ENCODE data around the gene PAPPA2. TPM values are rescaled to one million over a fixed set of nuclear protein-coding genes. Genes with fewer than 3 reads are reported as not detected.

Gene PAPPA2
- total RNA-seq, 2 experiments from 2014 or later, result 0.19 TPM; not detected in 1

GRCh38 chr1:176720838-176721237 lies 257.9 kb downstream of the PAPPA2 start:
- ChIA-PET POLR2A (no interaction called here), CTCF (ENCODE audit: unreplicated experiment) (no interaction called here)
- H3K4me3 ChIP-seq (ENCODE audit: low read depth, low read length, poor library complexity, severe bottlenecking), result no peak overlapping the region
- H3K79me2 ChIP-seq (ENCODE audit: insufficient read depth, low read depth, low read length), result no peaks in the 10 kb centered on the region
- no peak overlapping the region for H2AFZ ChIP-seq (ENCODE audit: low read length)
- no peak for DNase-seq (ENCODE audit: low spot score)
- BruUV-seq (replicated peaks), result no TSS peak
- H4K20me1 ChIP-seq (ENCODE audit: insufficient read depth, low read length), result no peaks in the 10 kb centered on the region
- no peaks in the 10 kb centered on the region for H3K4me1 ChIP-seq (ENCODE audit: insufficient read depth, low read length, poor library complexity, severe bottlenecking)
- no peaks in the 10 kb centered on the region for H3K36me3 ChIP-seq (ENCODE audit: insufficient read depth, low read length)
- H3K9me2 ChIP-seq (ENCODE audit: insufficient read depth, low read length), result no peaks in the 10 kb centered on the region
- H3K9me3 ChIP-seq (ENCODE audit: low read length), result no peaks in the 10 kb centered on the region
- no peak overlapping the region for H3K4me2 ChIP-seq (ENCODE audit: low read length)
- no peak for TF ChIP-seq EZH2phosphoT487 (IDR thresholded peaks at IDR 0.05; ENCODE audit: borderline replicate concordance, low read depth, low read length)
- no peak for TF ChIP-seq CTCF (conservative IDR thresholded peaks at IDR 0.05; ENCODE audit: low read length)
- no peak overlapping the region for H3K27ac ChIP-seq (ENCODE audit: low read depth, low read length, poor library complexity, severe bottlenecking)
- intact Hi-C loops (cut with micrococcal nuclease; ENCODE audit: unreplicated experiment), result no loop called here

- no peak overlapping the region for H2AFZ ChIP-seq (ENCODE audit: low read length)
- POLR2A ChIA-PET, result interaction anchor here (0.7 kb wide), 1 partner anchor 1149 kb away, joined by 3 read pairs; no protein-coding TSS in a partner anchor
- no peak for TF ChIP-seq EZH2phosphoT487 (IDR thresholded peaks at IDR 0.05; ENCODE audit: borderline replicate concordance, low read depth, low read length)
- no peak for TF ChIP-seq CTCF (conservative IDR thresholded peaks at IDR 0.05; ENCODE audit: low read length)
- CTCF ChIA-PET (ENCODE audit: unreplicated experiment), result no interaction called here
- H3K4me1 ChIP-seq (ENCODE audit: insufficient read depth, low read length, poor library complexity, severe bottlenecking), result no peaks in the 10 kb centered on the region
- no peak overlapping the region for H3K27ac ChIP-seq (ENCODE audit: low read depth, low read length, poor library complexity, severe bottlenecking)
- BruUV-seq (replicated peaks), result no TSS peak
- intact Hi-C loops (cut with micrococcal nuclease; ENCODE audit: unreplicated experiment), result no loop called here
- H3K4me3 ChIP-seq (ENCODE audit: low read depth, low read length, poor library complexity, severe bottlenecking), result no peak overlapping the region
- no peaks in the 10 kb centered on the region for H3K79me2 ChIP-seq (ENCODE audit: insufficient read depth, low read depth, low read length)
- no peak for DNase-seq (ENCODE audit: low spot score)
- H3K9me3 ChIP-seq (ENCODE audit: low read length), result no peaks in the 10 kb centered on the region
- no peaks in the 10 kb centered on the region for H3K36me3 ChIP-seq (ENCODE audit: insufficient read depth, low read length)
- no peak overlapping the region for H3K4me2 ChIP-seq (ENCODE audit: low read length)
- no peaks in the 10 kb centered on the region for H3K9me2 ChIP-seq (ENCODE audit: insufficient read depth, low read length)
- no peaks in the 10 kb centered on the region for H4K20me1 ChIP-seq (ENCODE audit: insufficient read depth, low read length)
These were observed 270.7 kb downstream of the PAPPA2 start for GRCh38 chr1:176733661-176734060.

GRCh38 chr1:176735201-176735600 lies 272.2 kb downstream of the PAPPA2 start:
- no peaks in the 10 kb centered on the region for H3K4me1 ChIP-seq (ENCODE audit: insufficient read depth, low read length, poor library complexity, severe bottlenecking)
- TF ChIP-seq EZH2phosphoT487 (IDR thresholded peaks at IDR 0.05; ENCODE audit: borderline replicate concordance, low read depth, low read length) (no peak), CTCF (conservative IDR thresholded peaks at IDR 0.05; ENCODE audit: low read length) (no peak)
- POLR2A ChIA-PET, result interaction anchor here (1.5 kb wide), 1 partner anchor 21 kb away, joined by 3 read pairs; no protein-coding TSS in a partner anchor
- H3K36me3 ChIP-seq (ENCODE audit: insufficient read depth, low read length), result no peaks in the 10 kb centered on the region
- no peak overlapping the region for H2AFZ ChIP-seq (ENCODE audit: low read length)
- intact Hi-C loops (cut with micrococcal nuclease; ENCODE audit: unreplicated experiment), result no loop called here
- no peak overlapping the region for H3K27ac ChIP-seq (ENCODE audit: low read depth, low read length, poor library complexity, severe bottlenecking)
- H3K9me3 ChIP-seq (ENCODE audit: low read length), result no peaks in the 10 kb centered on the region
- H3K4me3 ChIP-seq (ENCODE audit: low read depth, low read length, poor library complexity, severe bottlenecking), result no peak overlapping the region
- CTCF ChIA-PET (ENCODE audit: unreplicated experiment), result no interaction called here
- DNase-seq (ENCODE audit: low spot score), result no peak
- H3K4me2 ChIP-seq (ENCODE audit: low read length), result no peak overlapping the region
- H3K79me2 ChIP-seq (ENCODE audit: insufficient read depth, low read depth, low read length), result no peaks in the 10 kb centered on the region
- BruUV-seq (replicated peaks), result no TSS peak
- no peaks in the 10 kb centered on the region for H4K20me1 ChIP-seq (ENCODE audit: insufficient read depth, low read length)
- no peaks in the 10 kb centered on the region for H3K9me2 ChIP-seq (ENCODE audit: insufficient read depth, low read length)

All from OCI-LY7 (cell line).